Muscle of leg (tissue), 11 donors: ENCODE measurements around the gene BCAT1. TPM values are rescaled to one million over a fixed set of nuclear protein-coding genes. Genes with fewer than 3 reads are reported as not detected.
"Not testable (repeated sequence)": the region's sequence is repeated elsewhere in the genome, so short reads cannot be mapped to it uniquely, and the experiment has no call there.

Experiments
- DNase-seq: peaks from one replicate; pipeline ENCODE4 v3.0.0; 2013
- H3K27ac ChIP-seq: one replicate; pipeline ENCODE4 v1.5.1; 2013; ENCODE audit warnings: mild to moderate bottlenecking, low read length, control low read depth
- H3K27me3 ChIP-seq: one replicate; pipeline ENCODE4 v1.6.1; 2013; ENCODE audit warnings: low read length; ENCODE audit not compliant: control insufficient read depth, insufficient read depth
- H3K36me3 ChIP-seq: one replicate; pipeline ENCODE4 v1.6.1; 2013; ENCODE audit warnings: low read length; ENCODE audit not compliant: control insufficient read depth, insufficient read depth
- H3K4me1 ChIP-seq: one replicate; pipeline ENCODE4 v1.6.1; 2013; ENCODE audit warnings: low read length; ENCODE audit not compliant: control insufficient read depth, insufficient read depth
- H3K4me3 ChIP-seq: one replicate; pipeline ENCODE4 v1.5.1; 2013; ENCODE audit warnings: low read length, control low read depth
- H3K9me3 ChIP-seq: replicated peaks from 2 replicates; pipeline ENCODE4 v1.6.1; 2013; ENCODE audit warnings: low read depth, low read length; ENCODE audit not compliant: control insufficient read depth
- WGBS: methylation state at CpG from one replicate; pipeline ENCODE4 v1.1.5; 2013; ENCODE audit warnings: missing lambda C conversion rate; ENCODE audit not compliant: insufficient coverage; 5-methylcytosine and 5-hydroxymethylcytosine counted together
- polyA plus RNA-seq, 8 donors: library from polyadenylated mRNA; unstranded; fragments of 120-200 nt; gene quantifications; one replicate each; pipeline versions ENCODE4 v1.2.1 to v1.2.3, GENCODE V29; 2013; ENCODE audit warnings: inconsistent platforms in 1 of 8, low replicate concordance in 1 of 8; ENCODE audit not compliant: insufficient read length in 8 of 8, insufficient read depth in 1 of 8
- total RNA-seq: library from RNA; stranded (reverse); fragments of 120-200 nt; gene quantifications from one replicate; pipeline ENCODE4 v1.2.4, GENCODE V29; 2013

BCAT1 gene
- total and polyA plus RNA-seq, 9 donors = 25.4 to 69.5 (median 58.1) TPM

DNA sequence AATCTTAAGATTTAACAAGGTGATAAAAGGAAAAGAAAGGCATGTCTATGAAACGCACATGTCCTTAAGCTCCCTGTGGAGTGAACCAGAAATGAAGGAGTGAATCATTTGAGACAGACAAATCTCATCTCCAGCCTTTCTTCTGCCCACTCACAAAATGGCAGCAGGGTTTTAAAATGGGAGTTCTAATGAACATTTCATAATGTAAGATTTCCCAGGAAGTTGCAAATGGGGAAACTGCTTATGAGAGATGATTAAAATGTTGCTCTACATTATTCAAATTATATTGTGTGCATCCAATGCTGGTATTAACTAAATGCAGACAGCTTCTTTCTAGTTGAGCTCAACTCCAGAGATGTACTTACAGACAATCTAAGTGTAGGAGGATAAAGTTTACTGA is 76.7 kb downstream of the BCAT1 start:
- no peaks in the 10 kb centered on the region for H3K4me1 ChIP-seq
- no peak overlapping the region for H3K27ac ChIP-seq
- H3K4me3 ChIP-seq = no peak overlapping the region
- H3K9me3 ChIP-seq = no peaks in the 10 kb centered on the region
- no peak for DNase-seq
- WGBS = no CpG with 5 or more reads among the region's 1 CpG
- peaks cover 14% of the 10 kb centered on the region for H3K36me3 ChIP-seq
- H3K27me3 ChIP-seq = no peaks in the 10 kb centered on the region

DNA sequence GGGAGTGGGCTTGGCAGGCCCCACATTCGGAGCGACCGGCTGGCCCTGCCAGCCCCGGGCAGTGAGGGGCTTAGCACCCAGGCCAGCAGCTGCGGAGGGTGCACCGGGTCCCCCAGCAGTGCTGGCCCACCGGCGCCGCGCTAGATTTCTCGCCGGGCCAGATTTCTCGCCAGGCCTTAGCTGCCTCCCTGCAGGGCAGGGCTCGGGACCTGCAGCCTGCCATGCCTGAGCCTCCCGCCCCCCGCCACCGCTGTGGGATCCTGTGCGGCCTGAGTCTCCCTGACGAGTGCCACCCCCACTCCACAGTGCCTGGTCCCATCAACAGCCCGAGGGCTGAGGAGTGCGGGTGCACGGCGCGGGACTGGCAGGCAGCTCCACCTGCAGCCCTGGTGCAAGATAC is 82.8 kb downstream of the BCAT1 start:
- DNase-seq, H3K4me3 ChIP-seq: not testable (repeated sequence)
- 98% methylated on average over 19 of the region's 24 CpGs for WGBS

DNA sequence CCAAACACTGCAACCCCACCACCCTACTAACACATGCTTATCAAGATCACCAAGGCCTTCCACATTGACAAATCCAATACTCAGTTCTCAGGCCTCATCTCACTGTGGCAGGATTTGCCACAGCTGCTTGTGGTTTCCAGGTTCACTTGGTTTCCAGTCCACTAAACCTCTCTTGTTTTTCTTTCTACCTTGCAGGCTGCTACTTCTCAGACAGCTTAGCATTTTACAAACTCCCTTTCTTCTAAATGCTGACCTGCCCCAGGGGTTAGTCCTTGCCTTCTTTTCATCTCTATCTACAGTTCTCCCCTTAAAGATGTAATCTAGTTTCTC is 84.1 kb downstream of the BCAT1 start:
- Histone ChIP-seq H3K36me3 (peaks cover 7% of the 10 kb centered on the region), H3K4me1 (no peaks in the 10 kb centered on the region), H3K27ac (no peak overlapping the region)

More for the DNA sequence above, 82.8 kb downstream of the BCAT1 start:
- H3K27ac ChIP-seq, H3K4me1 ChIP-seq, H3K9me3 ChIP-seq, H3K27me3 ChIP-seq: not testable (repeated sequence)
- peaks cover 12% of the 10 kb centered on the region for H3K36me3 ChIP-seq

DNA sequence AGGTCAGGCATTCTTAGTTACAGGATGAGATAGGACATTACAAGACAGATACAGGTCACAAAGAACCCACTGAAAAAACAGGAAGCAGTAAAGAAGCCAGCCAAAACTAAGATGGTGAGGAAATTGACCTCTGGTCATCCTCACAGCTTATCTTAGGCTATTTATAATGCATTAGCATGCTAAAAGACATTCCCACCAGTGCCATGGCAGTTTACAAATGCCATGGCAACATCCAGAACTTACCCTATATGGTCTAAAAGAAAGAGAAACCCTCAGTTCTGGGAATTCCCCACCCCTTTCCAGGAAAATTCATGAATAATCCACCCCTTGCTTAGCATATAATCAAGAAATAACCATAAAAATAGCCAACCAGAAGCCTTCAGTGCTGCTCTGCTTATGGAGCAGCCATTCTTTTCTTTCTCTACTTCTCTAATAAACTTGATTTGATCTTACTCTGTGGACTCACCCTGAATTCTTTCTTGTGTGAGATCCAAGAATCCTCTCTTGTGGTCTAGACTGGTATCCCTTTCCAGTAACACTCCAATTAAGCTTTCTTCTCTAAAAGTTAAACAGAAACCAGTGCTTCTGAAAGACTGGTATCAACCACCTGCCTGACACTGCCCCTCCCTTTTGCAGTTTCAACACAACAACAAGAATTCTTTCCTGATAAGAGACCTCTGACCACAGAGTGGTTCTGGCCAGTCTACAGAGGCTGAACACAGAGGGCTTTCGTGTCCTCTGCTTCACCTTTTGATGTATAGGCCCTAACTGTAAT is 86.9 kb downstream of the BCAT1 start:
- DNase-seq = no peak
- WGBS = no CpG with 5 or more reads among the region's 1 CpG

More for the DNA sequence above, 84.1 kb downstream of the BCAT1 start:
- DNase-seq = no peak
- no peak overlapping the region for H3K4me3 ChIP-seq
- H3K9me3 ChIP-seq = no peaks in the 10 kb centered on the region
- no peaks in the 10 kb centered on the region for H3K27me3 ChIP-seq

DNA sequence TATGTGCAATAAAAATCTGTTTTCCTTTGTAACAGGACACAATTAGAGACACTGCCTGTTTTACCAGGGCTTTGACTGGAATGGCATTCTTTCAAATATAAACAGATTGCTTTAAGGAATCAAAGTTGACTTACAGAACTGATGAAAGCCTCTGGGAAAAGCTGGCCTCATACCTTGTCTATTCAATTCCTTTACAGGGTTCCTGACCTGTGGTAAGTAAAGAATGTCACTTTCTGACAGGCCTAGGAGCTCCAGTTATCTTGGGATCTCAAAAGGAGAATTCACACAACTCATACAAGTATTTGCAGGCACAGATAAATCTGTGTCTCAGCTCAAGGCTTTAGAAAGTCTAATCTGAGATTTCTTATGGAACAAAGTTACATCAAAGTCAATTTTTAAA is 88.4 kb downstream of the BCAT1 start:
- DNase-seq = no peak
- H3K27me3 ChIP-seq = no peaks in the 10 kb centered on the region
- H3K4me1 ChIP-seq = no peaks in the 10 kb centered on the region
- H3K36me3 ChIP-seq = peaks cover 9% of the 10 kb centered on the region
- no peak overlapping the region for H3K4me3 ChIP-seq
- H3K27ac ChIP-seq = no peak overlapping the region
- peaks cover 3% of the 10 kb centered on the region for H3K9me3 ChIP-seq

More for the DNA sequence above, 86.9 kb downstream of the BCAT1 start:
- H3K4me1 ChIP-seq = no peaks in the 10 kb centered on the region
- peaks cover 3% of the 10 kb centered on the region for H3K9me3 ChIP-seq
- no peak overlapping the region for H3K4me3 ChIP-seq
- no peak overlapping the region for H3K27ac ChIP-seq
- no peaks in the 10 kb centered on the region for H3K27me3 ChIP-seq
- peaks cover 7% of the 10 kb centered on the region for H3K36me3 ChIP-seq

DNA sequence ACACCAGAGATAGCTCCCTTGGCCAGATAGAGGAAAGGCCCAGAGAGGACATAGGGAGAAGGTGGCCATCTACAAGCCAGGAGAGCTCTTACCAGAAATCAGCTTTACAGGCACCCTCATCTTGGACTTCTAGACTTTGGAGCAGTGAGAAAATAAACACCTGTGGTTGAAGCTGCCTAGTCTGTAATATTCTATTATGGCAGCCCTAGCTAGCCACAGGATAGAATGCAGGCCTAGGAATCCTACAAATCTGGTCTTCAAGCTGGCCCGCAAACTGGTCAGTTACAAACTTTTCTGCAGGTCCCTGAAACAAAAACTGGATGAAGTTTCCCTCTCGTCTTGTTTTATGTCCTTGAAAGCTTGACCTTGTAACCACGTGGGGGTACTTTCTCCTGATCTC is 92.4 kb downstream of the BCAT1 start:
- 100% methylated on average over 2 of the region's 3 CpGs for WGBS
- Histone ChIP-seq H3K9me3 (peaks cover 3% of the 10 kb centered on the region), H3K4me1 (no peaks in the 10 kb centered on the region), H3K4me3 (no peak overlapping the region), H3K27me3 (no peaks in the 10 kb centered on the region), H3K36me3 (peaks cover 4% of the 10 kb centered on the region), H3K27ac (no peak overlapping the region)
- no peak for DNase-seq

DNA sequence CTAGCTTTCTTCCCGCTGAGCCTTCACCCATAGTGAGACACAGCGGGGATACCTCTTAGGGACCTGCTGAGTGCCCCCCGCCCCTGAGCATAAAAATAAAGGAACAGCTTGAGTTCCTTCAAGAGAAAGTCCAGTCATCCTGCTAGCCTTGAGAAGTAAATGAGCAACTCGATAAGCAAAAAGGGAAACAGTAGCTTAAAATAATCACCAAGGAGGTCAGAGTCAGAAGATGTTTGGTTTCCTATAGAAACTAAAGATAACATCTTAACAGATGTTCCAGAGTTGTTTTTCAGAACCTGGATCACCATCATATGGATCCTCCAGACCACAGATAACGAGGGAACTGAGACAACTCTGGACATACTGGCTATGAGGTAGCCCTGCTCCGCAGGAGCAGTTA is 94.0 kb downstream of the BCAT1 start:
- 74% methylated on average over 3 of the region's 6 CpGs for WGBS
- Histone ChIP-seq H3K36me3 (peaks cover 4% of the 10 kb centered on the region), H3K27me3 (no peaks in the 10 kb centered on the region), H3K4me3 (no peak overlapping the region), H3K4me1 (no peaks in the 10 kb centered on the region), H3K27ac (no peak overlapping the region), H3K9me3 (peaks cover 3% of the 10 kb centered on the region)
- DNase-seq = peak; percentile 35

DNA sequence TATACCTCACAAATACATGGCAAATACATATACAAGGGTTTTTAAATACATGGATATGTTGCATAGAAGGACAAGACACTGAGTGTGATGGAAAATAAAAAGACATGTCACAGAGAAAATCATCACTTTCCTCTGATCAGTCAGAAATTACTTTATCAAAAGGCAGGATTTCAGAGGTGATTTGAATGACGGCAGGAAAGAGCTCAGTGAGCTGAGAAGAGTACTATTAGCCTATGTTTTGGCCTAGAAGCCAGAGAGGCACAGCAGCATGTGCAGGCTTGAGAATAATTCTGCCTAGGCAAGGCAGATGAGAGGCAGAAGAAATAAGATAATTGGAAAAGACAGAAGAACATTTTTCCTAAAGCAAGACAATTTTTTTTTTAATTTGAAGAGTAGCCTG is 94.9 kb downstream of the BCAT1 start:
- Histone ChIP-seq H3K27me3 (no peaks in the 10 kb centered on the region), H3K4me3 (no peak overlapping the region), H3K27ac (no peak overlapping the region), H3K9me3 (peaks cover 3% of the 10 kb centered on the region), H3K36me3 (peaks cover 8% of the 10 kb centered on the region), H3K4me1 (peaks cover 3% of the 10 kb centered on the region)
- WGBS = 80% methylated on average over 1 of the region's 1 CpG
- no peak for DNase-seq

DNA sequence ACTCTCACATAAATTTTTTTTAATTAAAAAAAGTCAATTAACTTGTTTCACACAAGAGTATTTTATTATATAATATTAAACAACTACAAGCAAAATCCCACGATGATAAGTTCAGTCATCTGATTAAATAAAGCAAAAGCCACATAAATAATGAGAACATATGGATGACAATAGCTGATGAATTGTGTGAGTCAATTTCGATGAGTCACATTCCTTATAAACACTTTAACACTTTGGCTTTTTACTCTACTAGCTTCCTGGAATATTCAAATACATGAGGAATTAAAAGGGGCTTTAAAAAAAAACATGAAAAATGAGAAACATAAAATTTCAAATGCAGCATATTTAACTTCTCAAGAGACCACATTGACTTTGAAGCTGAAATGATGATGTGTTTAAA is 95.3 kb downstream of the BCAT1 start:
- no CpG with 5 or more reads among the region's 2 CpGs for WGBS
- H3K27me3 ChIP-seq = no peaks in the 10 kb centered on the region
- no peak overlapping the region for H3K27ac ChIP-seq
- peaks cover 13% of the 10 kb centered on the region for H3K36me3 ChIP-seq
- peaks cover 3% of the 10 kb centered on the region for H3K9me3 ChIP-seq
- H3K4me3 ChIP-seq = no peak overlapping the region
- peaks cover 7% of the 10 kb centered on the region for H3K4me1 ChIP-seq
- DNase-seq = no peak

DNA sequence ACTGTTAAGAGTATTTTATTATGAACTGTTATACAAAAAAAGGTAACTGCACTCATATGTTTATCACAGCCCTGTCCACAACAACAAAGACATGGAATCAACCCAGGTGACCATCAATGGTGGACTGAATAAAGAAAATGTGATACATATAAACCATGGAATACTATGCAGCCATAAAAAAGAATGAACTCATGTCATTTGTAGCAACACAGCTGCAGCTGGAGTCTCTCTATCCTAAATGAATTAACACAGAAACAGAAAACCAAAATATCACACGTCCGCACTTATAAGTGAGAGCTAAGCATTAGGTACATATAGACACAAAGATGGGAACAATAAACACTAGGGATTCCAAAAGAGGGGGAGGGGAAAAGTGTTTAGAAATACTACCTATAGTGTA is 95.8 kb downstream of the BCAT1 start:
- Histone ChIP-seq H3K27ac (no peak overlapping the region), H3K4me3 (no peak overlapping the region), H3K36me3 (peaks cover 13% of the 10 kb centered on the region), H3K4me1 (peaks cover 8% of the 10 kb centered on the region), H3K27me3 (no peaks in the 10 kb centered on the region), H3K9me3 (peaks cover 3% of the 10 kb centered on the region)
- WGBS = no CpG with 5 or more reads among the region's 2 CpGs
- no peak for DNase-seq

DNA sequence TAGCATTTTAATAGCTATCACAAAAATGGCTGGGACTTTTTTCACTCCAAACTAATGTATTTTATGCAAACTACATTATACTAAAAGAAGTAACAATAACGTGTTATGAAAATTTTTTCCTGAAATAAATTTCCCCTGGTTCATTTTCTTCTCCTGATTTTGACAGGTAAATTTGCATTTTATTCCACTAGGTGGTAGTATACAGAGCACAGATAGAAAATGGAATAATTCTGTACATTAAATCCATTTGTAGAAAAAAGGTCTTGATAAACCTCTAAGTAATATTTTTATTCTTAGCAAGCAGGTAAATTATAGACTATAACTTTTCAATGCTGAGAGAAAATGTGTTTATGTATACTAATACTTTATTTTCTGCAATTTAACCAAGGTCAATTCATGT is 96.5 kb downstream of the BCAT1 start:
- Histone ChIP-seq H3K4me3 (no peak overlapping the region), H3K27ac (no peak overlapping the region), H3K36me3 (peaks cover 11% of the 10 kb centered on the region), H3K9me3 (no peaks in the 10 kb centered on the region), H3K4me1 (peaks cover 8% of the 10 kb centered on the region), H3K27me3 (no peaks in the 10 kb centered on the region)
- no peak for DNase-seq
- no CpG with 5 or more reads among the region's 1 CpG for WGBS
